Neural crest cell (in vitro differentiated cells): ENCODE data around the gene EDEM3. TPM values are rescaled to one million over a fixed set of nuclear protein-coding genes. Genes with fewer than 3 reads are reported as not detected.

Experiments used
- DNase-seq: peaks from one replicate; pipeline ENCODE4 v3.0.0; 2021; ENCODE audit warnings: low read depth, mixed read lengths, low spot score
- H3K27ac Mint-ChIP-seq: one replicate; pipeline ENCODE4 v1.8.0; 2021; ENCODE audit warnings: mild to moderate bottlenecking, mixed read lengths; ENCODE audit not compliant: unreplicated experiment
- H3K27me3 Mint-ChIP-seq: 2 replicates; pipeline ENCODE4 v1.8.0; 2021; ENCODE audit warnings: low read depth, mild to moderate bottlenecking, mixed read lengths
- H3K36me3 Mint-ChIP-seq: 2 replicates; pipeline ENCODE4 v1.8.0; 2021; ENCODE audit warnings: low read depth, mild to moderate bottlenecking, mixed read lengths
- H3K4me1 Mint-ChIP-seq: 2 replicates; pipeline ENCODE4 v1.8.0; 2021; ENCODE audit warnings: mixed read lengths
- H3K4me3 Mint-ChIP-seq: one replicate; pipeline ENCODE4 v1.8.0; 2021; ENCODE audit warnings: mild to moderate bottlenecking, mixed read lengths
- H3K9me3 Mint-ChIP-seq: 2 replicates; pipeline ENCODE4 v1.8.0; 2021; ENCODE audit warnings: mixed read lengths
- total RNA-seq: library from RNA; stranded (reverse); gene quantifications from 2 replicates; pipeline ENCODE4 v1.2.1, GENCODE V29; 2021
- TF ChIP-seq, protein P1 (sequence below): fragments of 200-600 bp; sonication (generic); conservative IDR thresholded peaks from 2 replicates; pipeline ENCODE4 v1.5.0; 2021; ENCODE audit warnings: antibody characterized with exemption, mild to moderate bottlenecking

Gene EDEM3
- total RNA-seq, 1 donor from 2014 or later: 19.8 TPM

DNA sequence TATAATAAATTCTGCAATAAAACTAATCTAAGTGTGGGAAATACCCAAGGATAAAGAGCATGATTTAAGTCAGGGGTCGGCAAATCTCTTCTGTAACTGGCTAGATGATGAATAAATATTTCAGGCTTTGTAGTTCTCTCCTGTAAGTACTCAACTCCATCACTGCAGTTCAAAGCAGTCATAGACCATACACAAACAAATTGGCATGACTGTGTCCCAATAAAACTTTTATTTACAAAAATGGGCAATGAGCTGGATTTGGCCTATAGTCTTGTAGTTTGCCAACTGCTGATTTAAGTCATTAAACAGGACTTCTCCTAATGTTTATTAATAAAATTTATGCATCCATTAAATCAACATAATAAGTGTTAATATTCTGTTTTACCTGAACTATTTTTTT, 49.4 kb downstream of the EDEM3 start:
- Mint-ChIP-seq H3K9me3 (no peaks in the 10 kb centered on the region), H3K27ac (no peak overlapping the region), H3K4me1 (no peaks in the 10 kb centered on the region), H3K36me3 (peaks cover 26% of the 10 kb centered on the region), H3K27me3 (no peaks in the 10 kb centered on the region), H3K4me3 (no peak overlapping the region)
- TF ChIP-seq, protein P1, sequence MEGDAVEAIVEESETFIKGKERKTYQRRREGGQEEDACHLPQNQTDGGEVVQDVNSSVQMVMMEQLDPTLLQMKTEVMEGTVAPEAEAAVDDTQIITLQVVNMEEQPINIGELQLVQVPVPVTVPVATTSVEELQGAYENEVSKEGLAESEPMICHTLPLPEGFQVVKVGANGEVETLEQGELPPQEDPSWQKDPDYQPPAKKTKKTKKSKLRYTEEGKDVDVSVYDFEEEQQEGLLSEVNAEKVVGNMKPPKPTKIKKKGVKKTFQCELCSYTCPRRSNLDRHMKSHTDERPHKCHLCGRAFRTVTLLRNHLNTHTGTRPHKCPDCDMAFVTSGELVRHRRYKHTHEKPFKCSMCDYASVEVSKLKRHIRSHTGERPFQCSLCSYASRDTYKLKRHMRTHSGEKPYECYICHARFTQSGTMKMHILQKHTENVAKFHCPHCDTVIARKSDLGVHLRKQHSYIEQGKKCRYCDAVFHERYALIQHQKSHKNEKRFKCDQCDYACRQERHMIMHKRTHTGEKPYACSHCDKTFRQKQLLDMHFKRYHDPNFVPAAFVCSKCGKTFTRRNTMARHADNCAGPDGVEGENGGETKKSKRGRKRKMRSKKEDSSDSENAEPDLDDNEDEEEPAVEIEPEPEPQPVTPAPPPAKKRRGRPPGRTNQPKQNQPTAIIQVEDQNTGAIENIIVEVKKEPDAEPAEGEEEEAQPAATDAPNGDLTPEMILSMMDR: no peak
- no peak for DNase-seq

GRCh38 chr1:184701816-184702215, 52.8 kb downstream of the EDEM3 start:
- DNase-seq: no peak
- Mint-ChIP-seq H3K9me3 (no peaks in the 10 kb centered on the region), H3K27ac (no peak overlapping the region), H3K4me3 (no peak overlapping the region), H3K27me3 (no peaks in the 10 kb centered on the region), H3K4me1 (no peaks in the 10 kb centered on the region), H3K36me3 (peaks cover 13% of the 10 kb centered on the region)
- TF ChIP-seq, protein P1: no peak

DNA sequence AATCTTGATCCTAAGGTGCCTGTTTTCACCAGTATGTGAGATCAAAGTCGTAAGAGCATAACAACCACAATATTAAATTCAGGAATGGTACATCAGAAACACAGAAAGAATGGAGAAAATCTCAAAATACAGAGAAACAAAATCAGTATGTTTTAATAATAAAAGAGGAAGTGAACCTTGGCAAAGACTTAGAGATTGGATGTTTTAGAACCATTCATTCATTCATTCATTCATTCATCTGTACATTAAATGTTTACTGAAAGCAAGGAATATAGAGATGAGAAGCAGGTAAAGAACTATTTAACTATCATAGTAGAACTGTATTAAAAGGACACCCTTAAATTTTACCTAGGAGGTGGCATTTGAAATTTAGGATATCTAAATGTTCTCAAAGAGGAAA, 55.7 kb downstream of the EDEM3 start:
- Mint-ChIP-seq H3K4me3 (no peak overlapping the region), H3K36me3 (peaks cover 8% of the 10 kb centered on the region), H3K27me3 (no peaks in the 10 kb centered on the region), H3K27ac (no peak overlapping the region), H3K4me1 (no peaks in the 10 kb centered on the region), H3K9me3 (no peaks in the 10 kb centered on the region)
- TF ChIP-seq, protein P1: no peak
- no peak for DNase-seq

DNA sequence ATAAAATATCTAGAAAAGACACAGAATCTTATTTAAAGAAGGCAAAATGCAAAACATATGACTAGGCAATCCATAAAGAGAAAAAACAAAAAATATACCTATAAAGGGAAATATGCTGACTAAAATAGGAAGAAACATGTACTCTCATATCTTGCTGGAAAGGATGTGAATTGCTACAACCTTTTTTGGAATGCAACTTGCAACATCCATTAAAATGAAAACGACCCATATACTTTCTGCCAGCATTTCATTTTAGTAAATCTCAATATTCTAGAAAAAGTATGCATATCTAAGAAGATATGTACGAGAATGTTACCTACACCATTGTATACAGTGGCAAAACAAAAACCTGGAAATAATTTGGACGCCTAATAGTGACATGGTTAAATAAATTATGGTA, 56.6 kb downstream of the EDEM3 start:
- Mint-ChIP-seq H3K9me3 (no peaks in the 10 kb centered on the region), H3K27me3 (no peaks in the 10 kb centered on the region), H3K4me3 (no peak overlapping the region), H3K4me1 (no peaks in the 10 kb centered on the region), H3K36me3 (peaks cover 3% of the 10 kb centered on the region), H3K27ac (no peak overlapping the region)
- DNase-seq: no peak
- TF ChIP-seq, protein P1: no peak

- no peaks in the 10 kb centered on the region for H3K4me1 Mint-ChIP-seq
- DNase-seq: no peak
- H3K4me3 Mint-ChIP-seq: no peak overlapping the region
- H3K27ac Mint-ChIP-seq: no peak overlapping the region
- H3K36me3 Mint-ChIP-seq: no peaks in the 10 kb centered on the region
- H3K9me3 Mint-ChIP-seq: no peaks in the 10 kb centered on the region
- no peaks in the 10 kb centered on the region for H3K27me3 Mint-ChIP-seq
- TF ChIP-seq, protein P1: no peak
Measured at GRCh38 chr1:184696403-184696802, 58.3 kb downstream of the EDEM3 start.

DNA sequence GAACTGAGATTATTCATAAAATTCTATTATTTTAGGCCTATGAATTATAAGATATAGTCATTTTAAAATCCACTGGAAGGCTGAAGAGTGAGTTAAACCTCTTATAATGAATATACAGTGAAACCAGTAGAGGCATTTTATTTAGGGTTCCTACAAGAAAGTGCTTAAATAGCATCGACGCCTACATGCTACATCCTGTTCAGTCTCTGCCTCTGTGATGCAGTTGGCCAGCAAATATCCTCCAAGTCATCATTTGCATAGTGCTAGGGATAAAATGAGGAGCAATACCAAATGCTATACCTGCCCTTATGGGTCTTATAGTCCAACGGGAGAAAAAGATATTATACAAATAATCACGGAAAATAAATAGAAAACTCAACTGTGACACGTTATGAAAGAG, 59.6 kb downstream of the EDEM3 start:
- no peak overlapping the region for H3K27ac Mint-ChIP-seq

More for the DNA sequence above, 59.6 kb downstream of the EDEM3 start:
- DNase-seq: no peak
- Mint-ChIP-seq H3K4me3 (no peak overlapping the region), H3K27me3 (no peaks in the 10 kb centered on the region), H3K4me1 (no peaks in the 10 kb centered on the region), H3K36me3 (no peaks in the 10 kb centered on the region), H3K9me3 (no peaks in the 10 kb centered on the region)
- TF ChIP-seq, protein P1: no peak
